Activated naive CD4-positive, alpha-beta T cell treated with anti-CD3 and anti-CD28 coated beads for 36 hours (primary cell): ENCODE results near the gene KCND3. TPM values are rescaled to one million over a fixed set of nuclear protein-coding genes. Genes with fewer than 3 reads are reported as not detected.
A peak's percentile ranks its signal among the peaks of the same experiment; 100 is the strongest.

ENCODE experiments used
- CTCF ChIA-PET: fragments of 350-600 bp; sonication (Branson Sonifier 250); formaldehyde crosslinking; loops from one replicate; lab custom pipeline; 2021; ENCODE audit warnings: antibody characterized with exemption; lab: Charles Lee
- DNase-seq: peaks from one replicate; pipeline ENCODE4 v3.0.0-alpha.2; 2020
- H3K27ac Mint-ChIP-seq: one replicate; pipeline ENCODE4 v1.8.0; 2021; ENCODE audit warnings: mild to moderate bottlenecking, mixed read lengths
- H3K27me3 Mint-ChIP-seq: one replicate; pipeline ENCODE4 v1.8.0; 2021; ENCODE audit warnings: low read depth, mixed read lengths
- H3K36me3 Mint-ChIP-seq: one replicate; pipeline ENCODE4 v1.8.0; 2021; ENCODE audit warnings: low read depth, mixed read lengths
- H3K4me1 Mint-ChIP-seq: one replicate; pipeline ENCODE4 v1.8.0; 2021; ENCODE audit warnings: low read depth, mixed read lengths
- H3K4me3 Mint-ChIP-seq: one replicate; pipeline ENCODE4 v1.8.0; 2021; ENCODE audit warnings: mild to moderate bottlenecking, moderate library complexity, mixed read lengths
- H3K9me3 Mint-ChIP-seq: one replicate; pipeline ENCODE4 v1.8.0; 2021; ENCODE audit warnings: mixed read lengths
- intact Hi-C: fragments of 100-400 bp; cut with micrococcal nuclease; formaldehyde crosslinking; loops from one replicate; pipeline ENCODE4 v1.15.1; 2023
- total RNA-seq, 2 experiments: library from RNA; stranded (reverse); gene quantifications; one replicate each; pipeline ENCODE4 v1.2.3, GENCODE V29; 2021

The KCND3 gene
- total RNA-seq, 2 experiments from 2014 or later = not detected

DNA sequence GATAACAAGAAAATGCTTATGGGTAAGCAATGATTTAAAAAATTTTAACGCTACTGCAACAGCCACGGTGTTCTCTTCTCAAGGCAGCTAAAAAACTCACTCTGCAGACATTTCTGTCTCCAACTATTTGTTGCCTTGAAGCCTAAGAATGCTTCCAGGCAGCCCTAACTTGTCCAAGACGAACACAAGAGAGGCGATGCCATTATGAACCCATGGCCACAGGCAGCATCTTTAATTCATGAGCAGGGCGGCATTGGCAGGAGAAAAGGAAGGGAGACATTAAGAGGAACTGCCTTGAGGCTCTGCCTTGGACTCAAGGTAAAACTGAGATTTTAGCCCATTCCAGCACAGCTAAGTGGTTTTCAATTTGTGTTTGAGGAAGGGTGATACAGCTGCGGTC lies 67.5 kb downstream of the KCND3 start:
- peaks cover 26% of the 10 kb centered on the region for H3K27me3 Mint-ChIP-seq
- H3K36me3 Mint-ChIP-seq = no peaks in the 10 kb centered on the region
- no peaks in the 10 kb centered on the region for H3K9me3 Mint-ChIP-seq
- CTCF ChIA-PET = no interaction called here
- DNase-seq = no peak
- H3K27ac Mint-ChIP-seq = no peak overlapping the region
- intact Hi-C loops = no loop called here
- no peak overlapping the region for H3K4me3 Mint-ChIP-seq
- no peaks in the 10 kb centered on the region for H3K4me1 Mint-ChIP-seq

DNA sequence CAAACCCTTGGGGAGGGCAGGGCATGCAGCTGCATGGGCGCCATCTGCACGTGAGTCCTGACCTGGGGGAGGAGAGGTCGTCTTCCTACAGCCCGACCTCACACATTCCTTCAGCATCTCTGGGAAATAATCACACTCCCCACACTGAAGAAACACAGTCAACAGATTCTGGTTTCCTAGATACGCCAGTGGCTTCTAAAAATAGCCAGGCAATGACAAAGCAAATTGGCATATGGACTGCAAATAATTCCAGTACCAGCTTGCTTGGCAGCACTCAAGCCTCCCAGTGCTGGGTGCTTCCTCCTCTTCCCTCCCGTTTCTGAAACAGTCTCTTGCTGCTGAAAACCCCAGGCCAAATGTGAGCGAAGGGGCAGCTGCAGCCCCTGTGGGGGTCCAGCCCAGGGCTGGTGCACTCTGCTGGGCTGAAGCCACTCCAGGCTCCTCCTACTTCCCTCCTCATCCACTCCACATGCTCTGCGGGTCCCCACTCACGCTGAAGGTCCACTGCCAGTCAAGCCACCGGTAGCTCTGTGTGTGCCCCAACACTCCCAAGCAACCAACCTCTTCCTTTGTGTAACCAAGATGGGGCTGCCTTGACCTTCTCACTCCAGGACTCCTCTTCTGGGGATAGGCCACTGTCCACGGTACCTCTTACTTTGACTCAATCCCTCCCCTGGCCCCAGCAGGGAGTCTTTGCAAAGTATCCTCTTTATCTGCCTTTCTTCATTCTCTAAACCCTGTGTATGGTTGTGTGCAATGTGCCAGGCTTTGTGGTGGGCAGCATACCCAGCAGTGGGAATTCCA lies 69.0 kb downstream of the KCND3 start:
- CTCF ChIA-PET = no interaction called here
- Mint-ChIP-seq H3K27ac (no peak overlapping the region), H3K36me3 (no peaks in the 10 kb centered on the region), H3K4me3 (no peak overlapping the region), H3K9me3 (no peaks in the 10 kb centered on the region), H3K4me1 (no peaks in the 10 kb centered on the region), H3K27me3 (peaks cover 26% of the 10 kb centered on the region)
- no peak for DNase-seq
- intact Hi-C loops = no loop called here

DNA sequence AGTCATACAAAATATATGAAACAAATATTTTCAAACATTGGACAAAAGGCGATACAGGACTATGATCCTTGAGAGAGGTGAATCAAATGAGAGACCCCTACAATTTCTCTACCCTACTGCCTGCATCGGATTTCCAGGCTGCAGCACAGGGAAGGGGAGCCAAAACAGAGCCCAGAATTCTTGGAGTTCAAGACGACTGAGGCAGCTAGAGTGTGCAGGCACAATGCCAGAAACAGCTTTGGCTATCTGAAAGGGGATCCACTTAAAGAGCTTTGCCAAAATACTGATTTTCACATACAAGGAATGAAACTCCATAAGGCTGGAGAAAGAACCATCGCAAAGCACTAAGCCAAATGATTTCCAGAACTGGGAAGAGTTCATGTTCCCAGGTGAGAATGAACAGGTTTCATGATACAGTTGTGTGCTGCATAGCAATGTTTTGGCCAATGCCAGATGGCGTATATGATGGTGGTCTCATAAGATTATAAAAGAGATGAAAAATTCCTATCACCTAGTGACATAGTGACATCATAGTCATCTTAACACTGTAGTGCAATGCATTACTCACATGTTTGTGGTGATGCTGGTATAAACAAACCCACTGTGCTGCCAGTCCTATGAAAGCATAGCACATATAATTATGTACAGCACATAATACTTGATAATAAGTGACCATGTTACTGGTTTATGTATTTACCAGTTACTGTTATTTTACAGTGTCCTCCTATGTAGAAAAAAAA lies 77.5 kb downstream of the KCND3 start:
- Mint-ChIP-seq H3K9me3 (peaks cover 5% of the 10 kb centered on the region), H3K36me3 (no peaks in the 10 kb centered on the region), H3K27me3 (peaks cover 20% of the 10 kb centered on the region), H3K27ac (no peak overlapping the region), H3K4me1 (no peaks in the 10 kb centered on the region), H3K4me3 (no peak overlapping the region)
- intact Hi-C loops = no loop called here
- CTCF ChIA-PET = no interaction called here
- no peak for DNase-seq

DNA sequence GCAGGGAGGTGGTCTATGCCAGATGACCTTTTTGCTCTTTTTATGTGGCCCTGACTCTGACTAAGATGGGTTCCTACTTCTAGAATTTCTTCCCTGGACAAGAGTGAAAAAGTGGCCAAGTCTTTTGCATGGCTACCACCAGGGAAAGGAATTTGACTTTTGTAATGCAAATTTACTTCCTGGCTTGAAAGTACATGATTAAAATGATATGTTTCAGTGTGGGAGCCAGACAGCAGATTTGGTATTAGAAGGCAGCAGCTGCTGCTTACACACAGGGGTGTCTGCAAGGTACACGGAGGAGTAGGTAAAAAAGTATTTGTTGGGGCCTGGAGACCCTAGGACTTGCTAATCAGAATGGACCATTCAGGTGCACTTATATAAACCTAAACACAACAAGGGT lies 78.4 kb downstream of the KCND3 start:
- H3K27ac Mint-ChIP-seq = no peak overlapping the region
- intact Hi-C loops = no loop called here

DNA sequence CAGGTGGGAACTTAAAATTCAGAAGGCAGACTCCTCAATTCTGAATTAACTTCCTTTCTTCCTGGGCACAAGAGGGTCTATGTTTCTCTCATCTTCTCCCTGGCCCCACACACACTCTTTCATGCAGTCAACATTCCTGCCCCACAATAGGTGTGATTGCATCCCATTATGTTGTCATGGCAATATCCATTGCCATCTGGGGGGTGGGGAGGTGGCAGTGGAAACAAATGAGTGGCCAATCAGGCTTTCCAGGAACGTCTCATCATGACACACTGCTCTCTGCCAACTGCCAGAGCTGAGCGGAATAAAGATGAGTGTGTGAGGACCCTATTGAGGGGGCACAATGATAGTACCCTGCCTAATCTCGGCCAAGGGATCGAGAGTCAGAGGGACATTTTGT lies 80.4 kb downstream of the KCND3 start:
- peaks cover 2% of the 10 kb centered on the region for H3K4me1 Mint-ChIP-seq
- CTCF ChIA-PET = no interaction called here
- H3K27ac Mint-ChIP-seq = no peak overlapping the region
- intact Hi-C loops = no loop called here
- no peaks in the 10 kb centered on the region for H3K36me3 Mint-ChIP-seq
- peaks cover 20% of the 10 kb centered on the region for H3K27me3 Mint-ChIP-seq
- H3K4me3 Mint-ChIP-seq = no peak overlapping the region
- no peak for DNase-seq
- H3K9me3 Mint-ChIP-seq = no peaks in the 10 kb centered on the region

More for the DNA sequence above, 78.4 kb downstream of the KCND3 start:
- H3K27me3 Mint-ChIP-seq = peaks cover 23% of the 10 kb centered on the region
- H3K36me3 Mint-ChIP-seq = no peaks in the 10 kb centered on the region
- DNase-seq = no peak
- CTCF ChIA-PET = no interaction called here
- H3K4me1 Mint-ChIP-seq = no peaks in the 10 kb centered on the region
- H3K4me3 Mint-ChIP-seq = no peak overlapping the region
- H3K9me3 Mint-ChIP-seq = peaks cover 5% of the 10 kb centered on the region

DNA sequence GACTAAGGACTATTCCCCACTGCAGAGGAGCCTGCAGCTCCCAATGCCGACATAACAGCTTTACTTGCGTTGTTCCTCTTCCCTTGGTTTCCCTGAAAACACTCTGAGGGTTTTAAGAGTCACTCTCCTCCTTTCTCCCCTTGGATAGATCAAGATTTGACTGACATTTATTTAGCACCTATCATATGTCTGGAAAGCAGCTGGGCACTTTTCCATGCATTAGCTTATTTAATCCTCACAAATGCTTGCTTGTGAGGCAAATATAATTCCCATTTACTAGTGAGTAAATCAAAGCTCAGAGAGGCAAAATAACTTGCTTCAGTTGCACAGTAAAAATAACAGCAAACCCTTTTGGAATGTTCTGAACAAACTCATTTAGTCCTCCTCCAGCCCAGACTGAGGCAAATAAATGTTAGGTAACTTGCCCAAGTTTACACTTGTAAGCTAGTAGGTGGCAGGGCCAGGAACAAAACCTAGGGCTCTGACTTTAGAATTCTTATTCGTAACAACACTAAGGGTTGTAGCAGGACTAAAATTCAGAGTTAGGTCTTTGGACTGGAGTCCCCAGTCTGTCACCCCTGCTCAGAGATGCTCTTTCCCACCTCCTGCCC lies 81.4 kb downstream of the KCND3 start:
- Mint-ChIP-seq H3K27me3 (peaks cover 20% of the 10 kb centered on the region), H3K4me3 (no peak overlapping the region), H3K27ac (no peak overlapping the region), H3K9me3 (no peaks in the 10 kb centered on the region), H3K36me3 (no peaks in the 10 kb centered on the region), H3K4me1 (peaks cover 2% of the 10 kb centered on the region)
- intact Hi-C loops = no loop called here
- DNase-seq = no peak
- CTCF ChIA-PET = interaction anchor here (1.0 kb wide), 1 partner anchor 400 kb away, joined by 3 read pairs; no protein-coding TSS in a partner anchor

DNA sequence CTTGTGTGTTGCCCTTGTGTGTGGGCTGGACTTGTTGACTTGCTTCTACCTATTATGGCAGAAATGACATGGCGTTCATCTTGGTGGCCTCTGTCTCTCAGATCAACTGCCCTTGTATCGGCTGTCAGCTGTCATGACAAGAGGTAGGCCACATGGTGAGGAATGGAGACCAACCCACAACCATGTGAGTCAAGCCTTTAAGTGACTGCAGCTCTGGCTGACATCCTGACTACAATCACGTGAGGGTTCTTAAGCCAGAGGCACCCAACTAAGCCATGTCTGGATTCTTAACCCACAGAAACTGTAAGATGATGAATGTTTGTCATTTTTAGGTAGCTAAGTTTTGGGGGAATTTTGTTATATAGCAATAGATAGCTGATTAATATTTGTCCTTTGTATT lies 82.1 kb downstream of the KCND3 start:
- Mint-ChIP-seq H3K4me3 (no peak overlapping the region), H3K27ac (no peak overlapping the region), H3K9me3 (no peaks in the 10 kb centered on the region), H3K27me3 (peaks cover 20% of the 10 kb centered on the region), H3K4me1 (peaks cover 2% of the 10 kb centered on the region), H3K36me3 (no peaks in the 10 kb centered on the region)
- CTCF ChIA-PET = interaction anchor here (1.0 kb wide), 1 partner anchor 399 kb away, joined by 3 read pairs; no protein-coding TSS in a partner anchor
- DNase-seq = no peak
- intact Hi-C loops = no loop called here

DNA sequence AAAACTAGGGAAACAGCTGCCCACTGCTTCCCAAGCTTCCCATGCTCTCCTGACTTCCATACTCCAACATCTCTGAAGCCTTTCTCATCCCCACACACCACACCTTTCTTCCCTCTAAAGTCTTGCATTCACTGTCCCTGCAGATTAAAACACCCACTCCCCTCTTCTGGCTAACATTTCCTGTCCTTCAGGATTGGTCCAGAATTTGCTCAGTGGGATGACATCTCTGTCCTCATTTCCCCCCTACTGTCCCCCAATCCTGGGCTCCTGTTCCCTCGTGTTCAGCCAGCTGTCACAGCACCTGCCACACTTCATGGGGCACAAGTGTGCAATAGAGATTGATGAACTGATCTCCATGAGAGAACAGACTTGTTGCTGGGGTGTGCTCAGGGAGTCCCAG lies 82.7 kb downstream of the KCND3 start:
- intact Hi-C loops = no loop called here
- DNase-seq = no peak
- Mint-ChIP-seq H3K27me3 (peaks cover 22% of the 10 kb centered on the region), H3K27ac (no peak overlapping the region), H3K9me3 (no peaks in the 10 kb centered on the region), H3K4me3 (no peak overlapping the region), H3K36me3 (no peaks in the 10 kb centered on the region), H3K4me1 (peaks cover 2% of the 10 kb centered on the region)
- CTCF ChIA-PET = interaction anchor here (1.0 kb wide), 1 partner anchor 398 kb away, joined by 3 read pairs; no protein-coding TSS in a partner anchor

DNA sequence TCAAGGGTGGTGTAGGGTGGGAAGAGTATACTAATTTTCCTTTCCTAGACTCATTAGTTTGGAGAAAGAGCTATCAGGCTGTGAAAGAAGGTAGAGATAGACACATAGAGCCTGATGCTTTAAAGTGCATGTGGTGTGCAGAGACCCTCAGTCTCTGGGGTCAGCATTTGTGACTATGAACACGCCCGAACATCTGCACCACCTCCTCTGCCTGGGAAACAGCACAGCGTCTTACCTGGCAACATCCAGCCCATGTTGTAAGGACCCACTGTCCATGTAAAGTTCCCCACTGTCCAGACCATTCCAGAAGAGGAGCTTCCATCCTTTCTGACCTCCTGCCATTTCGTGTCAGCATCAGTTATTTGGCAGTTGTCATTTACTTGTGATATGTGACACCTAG lies 83.4 kb downstream of the KCND3 start:
- H3K27me3 Mint-ChIP-seq = peaks cover 22% of the 10 kb centered on the region
- no peaks in the 10 kb centered on the region for H3K9me3 Mint-ChIP-seq
- no peak overlapping the region for H3K4me3 Mint-ChIP-seq
- H3K4me1 Mint-ChIP-seq = peaks cover 2% of the 10 kb centered on the region
- no peak for DNase-seq
- no peaks in the 10 kb centered on the region for H3K36me3 Mint-ChIP-seq
- no peak overlapping the region for H3K27ac Mint-ChIP-seq
- CTCF ChIA-PET = no interaction called here
- intact Hi-C loops = no loop called here

DNA sequence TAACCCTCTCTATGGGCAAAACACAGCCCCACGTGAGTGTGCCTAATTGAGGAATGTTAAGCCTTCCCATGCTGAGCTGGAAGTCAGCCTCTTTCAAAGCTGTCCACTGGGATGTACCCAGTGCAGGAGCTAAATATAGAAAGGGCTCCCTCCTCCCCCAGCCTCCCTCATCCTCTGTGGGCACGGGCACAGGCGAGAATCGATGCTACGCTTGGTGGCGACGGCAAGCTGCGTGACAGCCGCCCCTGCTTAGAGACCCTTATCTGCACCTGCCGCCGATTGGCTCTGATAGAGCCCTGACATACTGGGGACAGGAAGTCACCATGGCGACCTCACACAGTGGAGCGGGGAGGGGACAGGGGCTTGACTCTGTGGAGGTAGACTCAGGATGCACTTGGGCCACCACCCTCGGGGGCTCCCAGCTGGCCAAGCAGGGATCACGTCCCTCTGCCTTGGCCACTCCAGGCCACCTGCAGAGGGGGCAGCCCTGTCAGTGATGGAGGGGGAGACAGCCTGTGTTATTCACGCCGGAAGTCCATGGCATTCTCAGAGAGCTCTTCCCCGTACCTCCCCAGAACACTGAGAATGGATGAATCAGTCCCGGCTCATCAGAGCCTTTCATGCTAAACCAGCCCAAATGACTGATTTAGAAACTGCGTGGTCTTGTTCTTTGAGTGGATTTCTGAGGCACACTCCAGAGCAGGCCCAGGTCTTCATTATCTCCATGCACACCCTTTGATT lies 84.8 kb downstream of the KCND3 start:
- H3K36me3 Mint-ChIP-seq = no peaks in the 10 kb centered on the region
- H3K4me1 Mint-ChIP-seq = peaks cover 2% of the 10 kb centered on the region
- intact Hi-C loops = no loop called here
- CTCF ChIA-PET = interaction anchor here (0.5 kb wide), 1 partner anchor 88 kb away, joined by 3 read pairs; no protein-coding TSS in a partner anchor
- DNase-seq = peak; percentile 30
- H3K4me3 Mint-ChIP-seq = no peak overlapping the region
- H3K27ac Mint-ChIP-seq = no peak overlapping the region
- peaks cover 19% of the 10 kb centered on the region for H3K27me3 Mint-ChIP-seq
- H3K9me3 Mint-ChIP-seq = no peaks in the 10 kb centered on the region

DNA sequence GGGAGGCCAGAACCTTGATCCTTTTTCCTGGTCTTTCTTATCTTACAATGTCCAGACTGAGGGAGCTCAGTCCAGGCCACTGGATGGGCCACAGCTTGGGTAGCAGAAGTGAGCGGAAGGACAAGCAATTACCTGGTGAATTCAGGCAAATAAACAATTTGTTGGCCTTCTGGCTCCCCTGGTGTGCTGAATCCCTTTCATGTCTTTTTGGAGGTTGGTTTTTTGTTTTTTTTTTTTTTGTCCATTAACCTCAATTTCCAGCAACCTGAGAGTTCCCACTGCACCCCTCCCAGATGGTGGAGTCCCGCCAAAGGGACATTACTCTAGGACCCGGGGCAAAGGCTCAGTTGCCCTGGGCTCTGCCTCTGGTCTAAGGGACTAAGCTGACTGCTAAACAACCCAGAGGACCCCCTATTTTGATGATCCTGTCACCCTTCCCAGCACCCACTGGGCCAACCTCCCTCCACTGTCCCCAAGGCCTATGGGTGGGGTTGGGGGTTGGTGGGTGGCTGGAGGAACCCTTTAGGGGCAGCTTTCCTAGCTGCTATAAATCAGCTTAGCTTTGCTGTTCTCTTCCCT lies 85.5 kb downstream of the KCND3 start:
- Mint-ChIP-seq H3K27ac (no peak overlapping the region), H3K36me3 (no peaks in the 10 kb centered on the region), H3K4me1 (peaks cover 2% of the 10 kb centered on the region), H3K27me3 (peaks cover 13% of the 10 kb centered on the region), H3K4me3 (no peak overlapping the region), H3K9me3 (no peaks in the 10 kb centered on the region)
- intact Hi-C loops = no loop called here
- CTCF ChIA-PET = interaction anchor here (0.5 to 1.0 kb wide), 2 partner anchors 88 to 153 kb away, joined by 3 read pairs; no protein-coding TSS in a partner anchor
- no peak for DNase-seq
